Gastroesophageal sphincter (tissue), 3 donors: ENCODE results near the gene RCVRN.

Experiments
- EP300 ChIP-seq: sonication (generic); formaldehyde crosslinking; IDR thresholded peaks from one replicate; pipeline ENCODE4 v1.6.1; 2017; ENCODE audit warnings: antibody characterized with exemption, mild to moderate bottlenecking
- POLR2A ChIP-seq, 2 donors: fragments of 450-650 bp; IDR thresholded peaks; one replicate each; pipeline ENCODE4 v1.6.1; 2017; ENCODE audit warnings: antibody characterized with exemption in 2 of 2, mild to moderate bottlenecking in 2 of 2, moderate library complexity in 1 of 2
- POLR2AphosphoS5 ChIP-seq: sonication (generic); formaldehyde crosslinking; IDR thresholded peaks from one replicate; pipeline ENCODE4 v1.6.1; 2017; ENCODE audit warnings: antibody characterized with exemption
- TF ChIP-seq, protein P1 (sequence below), 4 experiments: fragments of 200-600 bp in 2 of 4; fragments of 450-650 bp in 2 of 4; sonication (generic) in 1 of 4; IDR thresholded peaks; one replicate each; pipeline ENCODE4 v1.5.1; 2017 to 2019; ENCODE audit warnings: antibody characterized with exemption in 4 of 4, mild to moderate bottlenecking in 2 of 4, moderate library complexity in 2 of 4

DNA sequence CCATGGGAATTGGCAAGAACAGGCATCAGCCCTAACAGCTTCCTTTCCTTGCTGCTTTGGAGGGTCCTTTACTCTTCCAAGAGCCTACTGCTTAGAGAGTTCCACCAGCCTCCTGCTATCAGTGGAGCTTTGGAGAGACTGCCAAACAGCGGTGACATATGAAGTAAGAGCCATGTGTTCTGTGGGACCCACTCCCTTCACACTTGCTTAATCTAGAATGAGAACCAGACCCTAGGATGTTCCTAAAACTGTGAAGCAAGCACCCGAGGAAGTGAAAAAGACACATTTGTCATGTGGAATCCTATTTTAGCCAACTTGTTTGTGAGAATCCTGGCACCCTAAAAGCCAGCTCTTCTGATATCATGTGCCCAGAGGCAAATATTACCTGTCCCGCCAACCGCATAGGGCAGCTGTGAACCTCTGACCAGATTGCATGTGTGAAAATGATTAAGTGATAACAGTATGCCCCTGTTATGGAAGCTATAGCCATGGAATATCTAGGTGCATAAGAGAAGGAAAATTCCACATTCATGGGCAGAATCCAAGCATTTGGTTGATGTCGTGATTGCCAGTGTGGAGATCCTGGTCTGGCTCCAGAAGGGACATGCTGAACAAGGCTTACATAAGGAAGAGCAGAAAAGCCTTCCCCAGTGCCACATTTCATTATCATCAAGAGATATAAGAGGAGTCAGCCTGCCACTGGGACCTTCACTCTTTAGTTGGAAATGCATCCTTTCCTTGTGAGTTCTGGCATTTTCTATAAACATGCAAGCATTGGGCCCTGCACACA lies 18.7 kb downstream of the RCVRN start:
- no peak for TF ChIP-seq POLR2AphosphoS5
- TF ChIP-seq, protein P1, sequence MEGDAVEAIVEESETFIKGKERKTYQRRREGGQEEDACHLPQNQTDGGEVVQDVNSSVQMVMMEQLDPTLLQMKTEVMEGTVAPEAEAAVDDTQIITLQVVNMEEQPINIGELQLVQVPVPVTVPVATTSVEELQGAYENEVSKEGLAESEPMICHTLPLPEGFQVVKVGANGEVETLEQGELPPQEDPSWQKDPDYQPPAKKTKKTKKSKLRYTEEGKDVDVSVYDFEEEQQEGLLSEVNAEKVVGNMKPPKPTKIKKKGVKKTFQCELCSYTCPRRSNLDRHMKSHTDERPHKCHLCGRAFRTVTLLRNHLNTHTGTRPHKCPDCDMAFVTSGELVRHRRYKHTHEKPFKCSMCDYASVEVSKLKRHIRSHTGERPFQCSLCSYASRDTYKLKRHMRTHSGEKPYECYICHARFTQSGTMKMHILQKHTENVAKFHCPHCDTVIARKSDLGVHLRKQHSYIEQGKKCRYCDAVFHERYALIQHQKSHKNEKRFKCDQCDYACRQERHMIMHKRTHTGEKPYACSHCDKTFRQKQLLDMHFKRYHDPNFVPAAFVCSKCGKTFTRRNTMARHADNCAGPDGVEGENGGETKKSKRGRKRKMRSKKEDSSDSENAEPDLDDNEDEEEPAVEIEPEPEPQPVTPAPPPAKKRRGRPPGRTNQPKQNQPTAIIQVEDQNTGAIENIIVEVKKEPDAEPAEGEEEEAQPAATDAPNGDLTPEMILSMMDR (IDR thresholded peaks at IDR 0.05): no peak
- no peak for TF ChIP-seq EP300
- TF ChIP-seq POLR2A (IDR thresholded peaks at IDR 0.05): no peak
